Astrocyte of the spinal cord (primary cell): Measurements from ENCODE around the gene PRDM11.

ENCODE experiments used
- DNase-seq: peaks from one replicate; pipeline ENCODE4 v3.0.0; 2011; ENCODE audit warnings: low read depth, low spot score
- H3K4me3 ChIP-seq: 2 replicates; pipeline ENCODE4 v1.5.1; 2011; ENCODE audit warnings: low read depth, mild to moderate bottlenecking, low read length, moderate library complexity
- in situ Hi-C: cut with HindIII; loops from 2 replicates; pipeline ENCODE4 v1.10.0; 2017; ENCODE audit warnings: low sequenced_read_pairs
- TF ChIP-seq, protein P1 (sequence below): IDR thresholded peaks from 2 replicates; pipeline ENCODE4 v1.5.1; 2012; ENCODE audit warnings: low read depth, mild to moderate bottlenecking, low read length, inconsistent platforms

PRDM11 gene

GRCh38 chr11:45152740-45153595 is 6.5 kb downstream of the PRDM11 start:
- in situ Hi-C loops = no loop called here
- TF ChIP-seq, protein P1, sequence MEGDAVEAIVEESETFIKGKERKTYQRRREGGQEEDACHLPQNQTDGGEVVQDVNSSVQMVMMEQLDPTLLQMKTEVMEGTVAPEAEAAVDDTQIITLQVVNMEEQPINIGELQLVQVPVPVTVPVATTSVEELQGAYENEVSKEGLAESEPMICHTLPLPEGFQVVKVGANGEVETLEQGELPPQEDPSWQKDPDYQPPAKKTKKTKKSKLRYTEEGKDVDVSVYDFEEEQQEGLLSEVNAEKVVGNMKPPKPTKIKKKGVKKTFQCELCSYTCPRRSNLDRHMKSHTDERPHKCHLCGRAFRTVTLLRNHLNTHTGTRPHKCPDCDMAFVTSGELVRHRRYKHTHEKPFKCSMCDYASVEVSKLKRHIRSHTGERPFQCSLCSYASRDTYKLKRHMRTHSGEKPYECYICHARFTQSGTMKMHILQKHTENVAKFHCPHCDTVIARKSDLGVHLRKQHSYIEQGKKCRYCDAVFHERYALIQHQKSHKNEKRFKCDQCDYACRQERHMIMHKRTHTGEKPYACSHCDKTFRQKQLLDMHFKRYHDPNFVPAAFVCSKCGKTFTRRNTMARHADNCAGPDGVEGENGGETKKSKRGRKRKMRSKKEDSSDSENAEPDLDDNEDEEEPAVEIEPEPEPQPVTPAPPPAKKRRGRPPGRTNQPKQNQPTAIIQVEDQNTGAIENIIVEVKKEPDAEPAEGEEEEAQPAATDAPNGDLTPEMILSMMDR = no peak
- no peak overlapping the region for H3K4me3 ChIP-seq
- no peak for DNase-seq

DNA sequence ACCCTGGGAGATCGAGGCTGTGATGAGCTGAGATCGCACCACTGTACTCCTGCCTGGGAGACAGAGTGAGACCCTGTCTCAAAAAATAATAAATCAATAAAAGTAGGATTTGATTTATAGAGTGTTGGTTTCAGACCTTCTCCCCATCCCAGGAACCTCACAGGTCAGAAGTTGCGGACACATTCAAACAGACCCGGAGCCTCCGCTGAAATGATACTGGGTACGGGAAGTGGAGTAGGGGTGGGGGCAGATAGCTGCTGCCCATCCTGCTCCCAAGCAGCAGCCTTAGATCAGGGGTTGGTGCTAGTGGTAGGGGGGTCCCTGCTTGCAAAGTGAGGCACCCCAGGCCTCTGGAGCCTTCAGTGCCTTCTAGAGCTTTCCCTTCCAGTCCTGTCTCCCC is 7.8 kb downstream of the PRDM11 start:
- DNase-seq = no peak
- in situ Hi-C loops = no loop called here
- TF ChIP-seq, protein P1 = no peak
- no peak overlapping the region for H3K4me3 ChIP-seq

- no peak overlapping the region for H3K4me3 ChIP-seq
- DNase-seq = no peak
- TF ChIP-seq, protein P1 = no peak
- in situ Hi-C loops = no loop called here
These were observed 8.7 kb downstream of the PRDM11 start for GRCh38 chr11:45155058-45155551.

GRCh38 chr11:45155627-45156180 is 9.3 kb downstream of the PRDM11 start:
- no peak for DNase-seq
- TF ChIP-seq, protein P1 = no peak
- in situ Hi-C loops = no loop called here
- no peak overlapping the region for H3K4me3 ChIP-seq

- TF ChIP-seq, protein P1 = no peak
- H3K4me3 ChIP-seq = no peak overlapping the region
- no peak for DNase-seq
- in situ Hi-C loops = no loop called here
These were observed 9.8 kb downstream of the PRDM11 start for GRCh38 chr11:45156201-45156600.

GRCh38 chr11:45156741-45157140 is 10.3 kb downstream of the PRDM11 start:
- DNase-seq = no peak
- in situ Hi-C loops = no loop called here
- no peak overlapping the region for H3K4me3 ChIP-seq
- TF ChIP-seq, protein P1 = no peak
